OCI-LY7 (cell line): ENCODE data around the gene PRKAG2. TPM values are rescaled to one million over a fixed set of nuclear protein-coding genes. Genes with fewer than 3 reads are reported as not detected.

Source experiments
- Bru-seq: library from RNA; stranded (reverse); fragments of 400-500 nt; gene quantifications from one replicate; lab custom pipeline; 2021; lab: Mats Ljungman, UMichigan
- BruChase-seq, 2 experiments: library from RNA; stranded (reverse); fragments of 400-500 nt; gene quantifications; one replicate each; lab custom pipeline; 2021; lab: Mats Ljungman, UMichigan
- BruUV-seq: library from RNA; stranded (reverse); fragments of 400-500 nt; replicated peaks from 2 replicates; lab custom pipeline; 2021; lab: Mats Ljungman, UMichigan
- CTCF ChIA-PET: fragments of 300-600 bp; sonication (Branson Sonifier 250); formaldehyde crosslinking; loops from one replicate; lab custom pipeline; 2022; ENCODE audit warnings: antibody characterized with exemption; ENCODE audit not compliant: unreplicated experiment; lab: Charles Lee
- POLR2A ChIA-PET: fragments of 300-600 bp; sonication (Branson Sonifier 250); formaldehyde crosslinking; loops from one replicate; lab custom pipeline; 2022; ENCODE audit warnings: antibody characterized with exemption; lab: Charles Lee
- DNase-seq: peaks from one replicate; pipeline ENCODE4 v3.0.0-alpha.2; 2015; ENCODE audit warnings: low spot score
- H2AFZ ChIP-seq: fragments of 200-600 bp; sonication (generic), shearing (Covaris generic); 2 replicates; pipeline ENCODE4 v1.6.1; 2014; ENCODE audit warnings: mild to moderate bottlenecking, antibody characterized with exemption, low read length, moderate library complexity
- H3K27ac ChIP-seq: fragments of 200-600 bp; sonication (generic); 2 replicates; pipeline ENCODE4 v1.5.1; 2014; ENCODE audit warnings: mixed run types, low read depth, mild to moderate bottlenecking, moderate library complexity, low read length, inconsistent platforms; ENCODE audit not compliant: poor library complexity, severe bottlenecking
- H3K36me3 ChIP-seq: fragments of 200-600 bp; sonication (generic); 2 replicates; pipeline ENCODE4 v1.6.1; 2014; ENCODE audit warnings: mild to moderate bottlenecking, antibody characterized with exemption, low read length, moderate library complexity, mixed read lengths; ENCODE audit not compliant: insufficient read depth
- H3K4me1 ChIP-seq: fragments of 200-600 bp; sonication (generic); 2 replicates; pipeline ENCODE4 v1.5.1; 2014; ENCODE audit warnings: mild to moderate bottlenecking, low read length; ENCODE audit not compliant: insufficient read depth, poor library complexity, severe bottlenecking
- H3K4me2 ChIP-seq: fragments of 200-600 bp; sonication (generic); 2 replicates; pipeline ENCODE4 v1.6.1; 2014; ENCODE audit warnings: mild to moderate bottlenecking, low read length
- H3K4me3 ChIP-seq: fragments of 200-600 bp; sonication (generic); 2 replicates; pipeline ENCODE4 v1.5.1; 2014; ENCODE audit warnings: mild to moderate bottlenecking, low read depth, low read length; ENCODE audit not compliant: poor library complexity, severe bottlenecking
- H3K79me2 ChIP-seq: fragments of 200-600 bp; sonication (generic); 2 replicates; pipeline ENCODE4 v1.6.1; 2016; ENCODE audit warnings: low read depth, mild to moderate bottlenecking, low read length, moderate library complexity, mixed read lengths; ENCODE audit not compliant: insufficient read depth
- H3K9me2 ChIP-seq: fragments of 200-600 bp; sonication (generic); 2 replicates; pipeline ENCODE4 v1.6.1; 2016; ENCODE audit warnings: mild to moderate bottlenecking, low read length, mixed read lengths; ENCODE audit not compliant: insufficient read depth
- H3K9me3 ChIP-seq: fragments of 200-600 bp; sonication (generic); 2 replicates; pipeline ENCODE4 v1.6.1; 2014; ENCODE audit warnings: mild to moderate bottlenecking, mixed run types, low read length, mixed read lengths
- H4K20me1 ChIP-seq: fragments of 200-600 bp; sonication (generic); 2 replicates; pipeline ENCODE4 v1.6.1; 2014; ENCODE audit warnings: mild to moderate bottlenecking, antibody characterized with exemption, low read length, moderate library complexity, mixed read lengths; ENCODE audit not compliant: insufficient read depth
- EZH2phosphoT487 ChIP-seq: fragments of 200-600 bp; sonication (generic); IDR thresholded peaks from 2 replicates; pipeline ENCODE4 v1.6.1; 2018; ENCODE audit warnings: low read depth, borderline replicate concordance, mild to moderate bottlenecking, mixed run types, antibody characterized with exemption, low read length, moderate library complexity, mixed read lengths
- intact Hi-C: fragments of 100-400 bp; cut with micrococcal nuclease; formaldehyde crosslinking; loops from one replicate; pipeline ENCODE4 v1.10.0; 2022; ENCODE audit not compliant: unreplicated experiment
- long read RNA-seq: library from polyadenylated mRNA; stranded (forward); transcript quantifications from one replicate; pipeline ENCODE4 v2.0.0, GENCODE V29; 2022
- total RNA-seq, 2 experiments: library from RNA; depleted of rRNA in 1 of 2; stranded (reverse); fragments of >200 nt in 1 of 2; shearing (Covaris generic) in 1 of 2; gene quantifications; 2 replicates each; pipeline ENCODE4 v1.2.3, GENCODE V29; 2014 to 2022
- TF ChIP-seq, protein P1 (sequence below): fragments of 200-600 bp; sonication (generic); conservative IDR thresholded peaks from 2 replicates; pipeline ENCODE4 v1.5.1; 2014; ENCODE audit warnings: mild to moderate bottlenecking, antibody characterized with exemption, low read length, moderate library complexity, mixed read lengths

The PRKAG2 gene
- total RNA-seq (2014; rRNA removed; shearing (Covaris generic)) (1.1 and 1.2 TPM in 2 replicates), total RNA-seq (2022) (5.1 and 5.8 TPM in 2 replicates), Bru-seq, nascent RNA (percentile 29 among the genes with signal in this experiment), BruChase-seq, experiment 1, labeled RNA remaining after a 6-hour chase (percentile 24 among the genes with signal in this experiment), BruChase-seq, experiment 2, labeled RNA remaining after a 2-hour chase (percentile 28 among the genes with signal in this experiment)
- long read RNA-seq, partial matches to known transcripts: 0 of 6 reads
- long read RNA-seq, other reads (novel, unspliced or antisense): 4 of 6 reads

- H3K9me3 ChIP-seq: no peaks in the 10 kb centered on the region
These were observed at the start of gene PRKAG2 for GRCh38 chr7:151876899-151877777. Gene PRKAG2 (minus strand): TSS chr7:151877115. CDS start chr7:151876620, 495 bp downstream.

DNA sequence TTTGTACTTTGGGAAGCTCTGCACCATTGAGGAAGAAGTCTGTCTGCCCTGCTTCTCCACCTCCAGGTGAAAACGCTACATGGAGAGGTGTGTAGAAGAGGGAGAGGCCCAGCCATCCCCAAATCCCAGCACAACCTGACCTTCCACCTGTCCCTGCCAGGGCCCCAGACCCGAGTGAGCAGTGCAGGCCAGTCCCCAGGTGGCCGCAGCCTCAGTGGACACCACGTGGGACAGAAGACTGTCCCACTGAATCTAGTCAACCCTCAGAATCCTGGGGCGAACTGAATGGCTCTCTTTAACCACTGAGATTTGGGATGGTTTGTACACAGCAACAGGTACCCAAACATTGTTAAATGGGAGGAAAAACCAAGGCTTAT, 49.4 kb upstream of the PRKAG2 start:
- POLR2A ChIA-PET: no interaction called here
- intact Hi-C loops: no loop called here
- no TSS peak for BruUV-seq

More at GRCh38 chr7:151876899-151877777, at the start of gene PRKAG2:
- intact Hi-C loops: no loop called here
- H2AFZ ChIP-seq: no peak within 1 kb of the TSS
- H3K36me3 ChIP-seq: no peaks in the 10 kb centered on the region
- peak within 1 kb of the TSS; percentile 28 for H3K4me2 ChIP-seq
- TF ChIP-seq, protein P1, sequence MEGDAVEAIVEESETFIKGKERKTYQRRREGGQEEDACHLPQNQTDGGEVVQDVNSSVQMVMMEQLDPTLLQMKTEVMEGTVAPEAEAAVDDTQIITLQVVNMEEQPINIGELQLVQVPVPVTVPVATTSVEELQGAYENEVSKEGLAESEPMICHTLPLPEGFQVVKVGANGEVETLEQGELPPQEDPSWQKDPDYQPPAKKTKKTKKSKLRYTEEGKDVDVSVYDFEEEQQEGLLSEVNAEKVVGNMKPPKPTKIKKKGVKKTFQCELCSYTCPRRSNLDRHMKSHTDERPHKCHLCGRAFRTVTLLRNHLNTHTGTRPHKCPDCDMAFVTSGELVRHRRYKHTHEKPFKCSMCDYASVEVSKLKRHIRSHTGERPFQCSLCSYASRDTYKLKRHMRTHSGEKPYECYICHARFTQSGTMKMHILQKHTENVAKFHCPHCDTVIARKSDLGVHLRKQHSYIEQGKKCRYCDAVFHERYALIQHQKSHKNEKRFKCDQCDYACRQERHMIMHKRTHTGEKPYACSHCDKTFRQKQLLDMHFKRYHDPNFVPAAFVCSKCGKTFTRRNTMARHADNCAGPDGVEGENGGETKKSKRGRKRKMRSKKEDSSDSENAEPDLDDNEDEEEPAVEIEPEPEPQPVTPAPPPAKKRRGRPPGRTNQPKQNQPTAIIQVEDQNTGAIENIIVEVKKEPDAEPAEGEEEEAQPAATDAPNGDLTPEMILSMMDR: no peak
- 0 out of 2 replicates have a peak, but pooled peaks have one; percentile 35 for TF ChIP-seq EZH2phosphoT487
- no peak for DNase-seq
- BruUV-seq: no TSS peak
- peak within 1 kb of the TSS; percentile 38 for H3K4me3 ChIP-seq
- H3K4me1 ChIP-seq: no peaks in the 10 kb centered on the region
- CTCF ChIA-PET: no interaction called here
- H3K27ac ChIP-seq: no peak within 1 kb of the TSS
- POLR2A ChIA-PET: no interaction called here
- no peaks in the 10 kb centered on the region for H3K9me2 ChIP-seq
- H3K79me2 ChIP-seq: no peaks in the 10 kb centered on the region
- no peaks in the 10 kb centered on the region for H4K20me1 ChIP-seq

More for the DNA sequence above, 49.4 kb upstream of the PRKAG2 start:
- CTCF ChIA-PET: no interaction called here
- TF ChIP-seq, protein P1: no peak
- TF ChIP-seq EZH2phosphoT487: no peak
- H3K4me3 ChIP-seq: no peak overlapping the region
- H2AFZ ChIP-seq: no peak overlapping the region
- no peaks in the 10 kb centered on the region for H3K36me3 ChIP-seq
- H3K27ac ChIP-seq: no peak overlapping the region
- H3K9me3 ChIP-seq: no peaks in the 10 kb centered on the region
- no peaks in the 10 kb centered on the region for H3K79me2 ChIP-seq
- no peaks in the 10 kb centered on the region for H4K20me1 ChIP-seq
- no peaks in the 10 kb centered on the region for H3K9me2 ChIP-seq
- no peak overlapping the region for H3K4me2 ChIP-seq
- no peaks in the 10 kb centered on the region for H3K4me1 ChIP-seq
- no peak for DNase-seq
